WTC11 (cell line): ENCODE results near the gene APOBEC2.

Source experiments
- ATF3 ChIP-seq: sonication (generic); formaldehyde crosslinking; conservative IDR thresholded peaks from 2 replicates; pipeline ENCODE4 v1.8.1; 2022; ENCODE audit warnings: mild to moderate bottlenecking, missing genetic modification reagents
- CTCF ChIP-seq: fragments of 200-600 bp; IDR thresholded peaks from 2 replicates; pipeline ENCODE4 v1.8.0; 2022; ENCODE audit warnings: antibody characterized with exemption
- JUN ChIP-seq: sonication (generic); formaldehyde crosslinking; IDR thresholded peaks from 2 replicates; pipeline ENCODE4 v1.8.0; 2023; ENCODE audit warnings: mild to moderate bottlenecking, missing genetic modification reagents
- NFYB ChIP-seq: sonication (generic); formaldehyde crosslinking; conservative IDR thresholded peaks from 2 replicates; pipeline ENCODE4 v1.8.0; 2022; ENCODE audit warnings: low read depth, missing genetic modification reagents
- PREB ChIP-seq: sonication (generic); formaldehyde crosslinking; IDR thresholded peaks from 2 replicates; pipeline ENCODE4 v1.8.1; 2022; ENCODE audit warnings: mild to moderate bottlenecking, missing genetic modification reagents, moderate library complexity, borderline replicate concordance
- RORB ChIP-seq: fragments of 250-450 bp; sonication (Bioruptor Pico); IDR thresholded peaks from 2 replicates; pipeline ENCODE4 v1.9.0; 2021; ENCODE audit warnings: mild to moderate bottlenecking
- USF1 ChIP-seq: sonication (generic); formaldehyde crosslinking; IDR thresholded peaks from 2 replicates; pipeline ENCODE4 v1.8.0; 2022; ENCODE audit warnings: mild to moderate bottlenecking, missing genetic modification reagents
- ZBTB21 ChIP-seq: sonication (generic); formaldehyde crosslinking; IDR thresholded peaks from 2 replicates; pipeline ENCODE4 v1.8.1; 2023; ENCODE audit warnings: mild to moderate bottlenecking, missing genetic modification reagents, borderline replicate concordance
- ZBTB43 ChIP-seq: sonication (generic); formaldehyde crosslinking; IDR thresholded peaks from 2 replicates; pipeline ENCODE4 v1.8.1; 2023; ENCODE audit warnings: mild to moderate bottlenecking, missing genetic modification reagents
- ZNF138 ChIP-seq: sonication (generic); formaldehyde crosslinking; conservative IDR thresholded peaks from 2 replicates; pipeline ENCODE4 v1.8.1; 2022; ENCODE audit warnings: mild to moderate bottlenecking, moderate library complexity, missing genetic modification reagents
- ZNF281 ChIP-seq: sonication (generic); formaldehyde crosslinking; IDR thresholded peaks from 2 replicates; pipeline ENCODE4 v1.8.0; 2023; ENCODE audit warnings: mild to moderate bottlenecking, missing genetic modification reagents

GRCh38 chr6:41013466-41014153 is 39.4 kb upstream of the APOBEC2 start:
- TF ChIP-seq ZBTB21 (no peak), ATF3 (no peak), ZNF281 (no peak), CTCF (no peak), JUN (CRISPR knock-in tag) (no peak), RORB (CRISPR knock-in tag) (no peak), PREB (CRISPR knock-in tag) (no peak), ZBTB43 (CRISPR knock-in tag) (no peak), NFYB (CRISPR knock-in tag) (no peak), USF1 (CRISPR knock-in tag) (no peak), ZNF138 (CRISPR knock-in tag) (no peak)
